Pancreas (tissue), 10 donors: ENCODE measurements around the gene VPS13D. TPM values are rescaled to one million over a fixed set of nuclear protein-coding genes. Genes with fewer than 3 reads are reported as not detected.
"Not testable (repeated sequence)": the region's sequence is repeated elsewhere in the genome, so short reads cannot be mapped to it uniquely, and the experiment has no call there.

Experiments
- ATAC-seq, 4 donors: fragments of 200-7000 bp; cut with Tn5 transposase; one replicate each; pipeline versions ENCODE4 v1.8.0 to v1.9.1; 2020; ENCODE audit warnings: mild to moderate bottlenecking in 4 of 4, moderate library complexity in 4 of 4
- DNase-seq, 6 donors: peaks; one replicate each; pipeline ENCODE4 v3.0.0-alpha.2; 2020
- FAIRE-seq: peaks from 2 replicates; lab custom pipeline; 2012; peaks lifted over from hg19 to GRCh38; lab: Jason Lieb, UNC
- H3K27ac ChIP-seq, 4 donors: fragments of 200-600 bp; sonication (generic); 1 replicate in 3 of 4; 2 replicates in 1 of 4; pipeline versions ENCODE4 v1.5.0 to v1.8.0; 2020
- H3K27me3 ChIP-seq, 4 donors: fragments of 200-600 bp; one replicate each; pipeline ENCODE4 v1.8.0; 2021
- H3K36me3 ChIP-seq, 3 donors: fragments of 200-600 bp; sonication (generic) in 1 of 3; one replicate each; pipeline versions ENCODE4 v1.5.0 to v1.8.0; 2020 to 2021
- H3K4me1 ChIP-seq, 3 donors: fragments of 200-600 bp; one replicate each; pipeline ENCODE4 v1.8.0; 2021
- H3K4me3 ChIP-seq, 4 donors: fragments of 200-600 bp; sonication (generic) in 2 of 4; one replicate each; pipeline versions ENCODE4 v1.5.0 to v1.8.0; 2020 to 2021
- H3K9me3 ChIP-seq, 4 donors: fragments of 200-600 bp; one replicate each; pipeline ENCODE4 v1.8.0; 2021
- CTCF ChIP-seq, 4 donors: fragments of 200-600 bp; sonication (generic) in 3 of 4; IDR thresholded peaks; one replicate each; pipeline versions ENCODE4 v1.5.0 to v1.8.0; 2021; ENCODE audit warnings: antibody characterized with exemption in 4 of 4
- WGBS, 2 donors: extraction: QIAGEN DNeasy Blood & Tissue Kit; methylation state at CpG; one replicate each; pipeline ENCODE4 v1.1.7; 2013; 5-methylcytosine and 5-hydroxymethylcytosine counted together
- intact Hi-C, 3 donors: fragments of 100-400 bp; cut with DNase I; formaldehyde crosslinking; loops; one replicate each; pipeline versions ENCODE4 v1.11.1 to v1.14.2; 2022
- polyA plus RNA-seq, 2 donors: library from polyadenylated mRNA; stranded (reverse); fragments of 200-250 nt; gene quantifications; one replicate each; pipeline ENCODE4 v1.2.3, GENCODE V29; 2013
- total RNA-seq, 6 donors: library from RNA; stranded (reverse); fragmentation: NEBNext Ultra II Directional in 4 of 6; extraction: Animal tissue kit (Norgen Biotek cat#: 25700) in 4 of 6; gene quantifications; one replicate each; pipeline versions ENCODE4 v1.2.1 to v1.2.4, GENCODE V29; 2021 to 2023
- donor health status: healthy with polysubstance abuse.
- donor health status: DM: no; HTN: no; CAD: no; lungs with moderate emphysema.
- donor health status: DM: no; HTN: no; CAD: no.
- donor health status: control.
- donor health status: control.
- donor health status: Bipolar disorder and iron deficiency.
- donor health status: DM: yes; HTN: yes; CAD: no.
- donor health status: DM: no; HTN: no; CAD: no.
- donor health status: DM: no; HTN: no; CAD: no.
- donor health status: DM: yes; HTN: yes; CAD: no.

Gene VPS13D
- total and polyA plus RNA-seq, 8 donors: 13.7 to 39.0 (median 24.8) TPM

GRCh38 chr1:12383001-12383400, 153.2 kb downstream of the VPS13D start:
- peak; percentile 80 for FAIRE-seq
- no peak for ATAC-seq
- no peaks in the 10 kb centered on the region for H3K9me3 ChIP-seq
- WGBS, 2 donors: 98 to 100% methylated on average over 1 of the region's 1 CpG
- H3K27me3 ChIP-seq: no peaks in the 10 kb centered on the region
- peaks cover 11 to 28% (median 12%) of the 10 kb centered on the region in 3 donors for H3K4me1 ChIP-seq
- no peak overlapping the region for H3K27ac ChIP-seq
- intact Hi-C loops: no loop called here
- peaks cover 0 to 19% (median 12%) of the 10 kb centered on the region in 3 donors for H3K36me3 ChIP-seq
- no peak overlapping the region for H3K4me3 ChIP-seq
- DNase-seq: no peak
- TF ChIP-seq CTCF (IDR thresholded peaks at IDR 0.05): no peak

GRCh38 chr1:12383786-12384185, 154.0 kb downstream of the VPS13D start:
- ATAC-seq: no peak

GRCh38 chr1:12384836-12385456, 155.1 kb downstream of the VPS13D start:
- peaks cover 7 to 21% (median 12%) of the 10 kb centered on the region in 3 donors for H3K4me1 ChIP-seq
- peaks cover 0 to 20% (median 12%) of the 10 kb centered on the region in 3 donors for H3K36me3 ChIP-seq
- H3K27me3 ChIP-seq: no peaks in the 10 kb centered on the region
- DNase-seq (no peak), ATAC-seq (no peak), FAIRE-seq (no peak)
- H3K9me3 ChIP-seq: no peaks in the 10 kb centered on the region
- H3K4me3 ChIP-seq: no peak overlapping the region
- intact Hi-C loops: no loop called here
- 84 to 86% methylated on average over 8 of the region's 8 CpGs for WGBS, 2 donors
- no peak for TF ChIP-seq CTCF (IDR thresholded peaks at IDR 0.05)
- no peak overlapping the region for H3K27ac ChIP-seq

More at GRCh38 chr1:12383786-12384185, 154.0 kb downstream of the VPS13D start:
- FAIRE-seq (no peak), DNase-seq (no peak)
- Histone ChIP-seq H3K27me3 (no peaks in the 10 kb centered on the region), H3K27ac (no peak overlapping the region), H3K4me3 (no peak overlapping the region), H3K36me3 (peaks cover 0 to 20% (median 12%) of the 10 kb centered on the region in 3 donors), H3K9me3 (no peaks in the 10 kb centered on the region), H3K4me1 (peaks cover 11 to 28% (median 12%) of the 10 kb centered on the region in 3 donors)
- no peak for TF ChIP-seq CTCF (IDR thresholded peaks at IDR 0.05)
- intact Hi-C loops: no loop called here
- 89 to 92% methylated on average over 1 of the region's 1 CpG for WGBS, 2 donors

- Histone ChIP-seq H3K4me3 (no peak overlapping the region), H3K36me3 (peaks cover 0 to 20% (median 12%) of the 10 kb centered on the region in 3 donors), H3K27me3 (no peaks in the 10 kb centered on the region), H3K4me1 (peaks cover 0 to 11% (median 2%) of the 10 kb centered on the region in 3 donors), H3K27ac (peak overlapping the region in 1 of 4 donors; percentile 0), H3K9me3 (no peaks in the 10 kb centered on the region)
- FAIRE-seq (no peak), ATAC-seq (peak in 2 of 4 donors; percentile 73 to 75), DNase-seq (peak in 1 of 6 donors; percentile 47)
- TF ChIP-seq CTCF (IDR thresholded peaks at IDR 0.05): no peak
- 91 to 95% methylated on average over 1 of the region's 1 CpG for WGBS, 2 donors
- intact Hi-C loops: no loop called here
Observed at GRCh38 chr1:12386130-12386529, 156.3 kb downstream of the VPS13D start.

- Histone ChIP-seq H3K9me3 (no peaks in the 10 kb centered on the region), H3K27ac (no peak overlapping the region), H3K36me3 (peaks cover 0 to 20% (median 12%) of the 10 kb centered on the region in 3 donors), H3K4me3 (no peak overlapping the region), H3K4me1 (no peaks in the 10 kb centered on the region), H3K27me3 (no peaks in the 10 kb centered on the region)
- TF ChIP-seq CTCF (IDR thresholded peaks at IDR 0.05): no peak
- intact Hi-C loops: no loop called here
- no peak for ATAC-seq
- no peak for DNase-seq
- FAIRE-seq: no peak
Observed at GRCh38 chr1:12387641-12388040, 157.8 kb downstream of the VPS13D start.

- H3K4me1 ChIP-seq, H3K4me3 ChIP-seq, FAIRE-seq, ATAC-seq, intact Hi-C loops, DNase-seq, H3K27ac ChIP-seq, H3K9me3 ChIP-seq, H3K27me3 ChIP-seq: not testable (repeated sequence)
- WGBS, 2 donors: 87 to 98% methylated on average over 4 of the region's 4 CpGs
- H3K36me3 ChIP-seq: peaks cover 0 to 20% (median 12%) of the 10 kb centered on the region in 3 donors
Observed at GRCh38 chr1:12390296-12390695, 160.5 kb downstream of the VPS13D start.
